Astrocyte of the spinal cord (primary cell): ENCODE measurements around the gene GSG1L.

ENCODE experiments used
- DNase-seq: peaks from one replicate; pipeline ENCODE4 v3.0.0; 2011; ENCODE audit warnings: low read depth, low spot score
- H3K4me3 ChIP-seq: 2 replicates; pipeline ENCODE4 v1.5.1; 2011; ENCODE audit warnings: low read depth, mild to moderate bottlenecking, low read length, moderate library complexity
- CTCF ChIP-seq: IDR thresholded peaks from 2 replicates; pipeline ENCODE4 v1.5.1; 2012; ENCODE audit warnings: low read depth, mild to moderate bottlenecking, low read length, inconsistent platforms
- in situ Hi-C: cut with HindIII; loops from 2 replicates; pipeline ENCODE4 v1.10.0; 2017; ENCODE audit warnings: low sequenced_read_pairs

GSG1L gene

GRCh38 chr16:27803775-27804549 lies 259.6 kb downstream of the GSG1L start:
- no peak for TF ChIP-seq CTCF
- in situ Hi-C loops, result no loop called here
- DNase-seq, result no peak
- H3K4me3 ChIP-seq, result no peak overlapping the region

- TF ChIP-seq CTCF, result no peak
- no peak for DNase-seq
- in situ Hi-C loops, result no loop called here
- no peak overlapping the region for H3K4me3 ChIP-seq
Observed at GRCh38 chr16:27802664-27803439, 260.7 kb downstream of the GSG1L start.

GRCh38 chr16:27801289-27801945 lies 262.1 kb downstream of the GSG1L start:
- in situ Hi-C loops, result no loop called here
- DNase-seq, result no peak
- TF ChIP-seq CTCF, result no peak
- no peak overlapping the region for H3K4me3 ChIP-seq

GRCh38 chr16:27800817-27801216 lies 262.7 kb downstream of the GSG1L start:
- in situ Hi-C loops, result no loop called here
- H3K4me3 ChIP-seq, result no peak overlapping the region
- no peak for TF ChIP-seq CTCF
- no peak for DNase-seq

GRCh38 chr16:27799896-27800295 lies 263.6 kb downstream of the GSG1L start:
- in situ Hi-C loops, result no loop called here
- no peak for DNase-seq
- no peak for TF ChIP-seq CTCF
- H3K4me3 ChIP-seq, result no peak overlapping the region

- in situ Hi-C loops, result no loop called here
- H3K4me3 ChIP-seq, result no peak overlapping the region
Observed at GRCh38 chr16:27798241-27798640, 265.3 kb downstream of the GSG1L start.

More at GRCh38 chr16:27798241-27798640, 265.3 kb downstream of the GSG1L start:
- no peak for TF ChIP-seq CTCF
- DNase-seq, result no peak
